Measurements from ENCODE around the gene ATP5IF1. TPM values are rescaled to one million over a fixed set of nuclear protein-coding genes. Genes with fewer than 3 reads are reported as not detected.

ATP5IF1 gene
- total and polyA plus RNA-seq, 9 of the 15 experiments (the other 6 are each of a cell fraction or from before 2014, with no cell fraction given), result 292 to 1,422 (median 388) TPM

DNA sequence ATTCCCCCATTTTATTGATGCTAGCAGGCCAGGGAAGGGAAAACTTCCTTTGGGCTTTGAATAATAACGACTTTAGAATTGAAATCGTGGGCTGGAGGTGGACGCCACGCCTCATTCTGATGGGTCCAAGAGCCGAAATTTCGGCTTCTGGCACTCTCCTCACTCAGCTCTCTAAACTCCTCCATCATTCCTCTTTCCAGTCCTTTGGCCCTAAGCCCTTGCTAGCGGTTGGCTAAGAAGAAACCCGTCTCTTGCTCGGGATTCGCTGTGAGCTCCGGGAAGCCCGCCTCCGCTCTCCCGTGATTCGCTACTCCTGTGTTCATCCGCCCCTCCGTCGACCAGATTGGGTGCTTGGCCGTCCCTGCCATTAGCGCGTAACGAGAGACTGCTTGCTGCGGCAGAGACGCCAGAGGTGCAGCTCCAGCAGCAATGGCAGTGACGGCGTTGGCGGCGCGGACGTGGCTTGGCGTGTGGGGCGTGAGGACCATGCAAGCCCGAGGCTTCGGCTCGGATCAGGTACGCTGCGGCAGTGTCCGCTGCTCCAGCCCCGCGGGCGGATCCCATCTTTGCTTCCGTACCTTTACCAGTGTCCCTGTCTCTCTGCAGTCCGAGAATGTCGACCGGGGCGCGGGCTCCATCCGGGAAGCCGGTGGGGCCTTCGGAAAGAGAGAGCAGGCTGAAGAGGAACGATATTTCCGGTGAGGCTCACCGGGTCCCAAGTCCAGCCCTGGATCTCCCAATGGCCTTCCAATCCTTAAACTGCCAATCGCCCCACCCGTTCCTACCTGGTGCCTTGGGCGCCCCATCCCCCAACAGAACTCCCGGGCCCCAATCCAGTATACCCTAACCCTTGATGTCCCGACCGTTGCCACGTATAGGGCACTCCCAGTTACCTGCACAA lies at the start of gene ATP5IF1 (continued):
- TF ChIP-seq, protein P1, sequence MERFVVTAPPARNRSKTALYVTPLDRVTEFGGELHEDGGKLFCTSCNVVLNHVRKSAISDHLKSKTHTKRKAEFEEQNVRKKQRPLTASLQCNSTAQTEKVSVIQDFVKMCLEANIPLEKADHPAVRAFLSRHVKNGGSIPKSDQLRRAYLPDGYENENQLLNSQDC (CRISPR knock-in tag; IDR thresholded peaks at IDR 0.05), result 0 out of 2 replicates have a peak, but pooled peaks have one; percentile 13
- TF ChIP-seq PRPF4 (IDR thresholded peaks at IDR 0.05; ENCODE audit: insufficient read depth, low read depth, low read length, poor library complexity, severe bottlenecking), result no peak
- no peak for TF ChIP-seq ZNF699 (CRISPR knock-in tag; IDR thresholded peaks at IDR 0.05; ENCODE audit: insufficient replicate concordance)
- TF ChIP-seq BRD4 (IDR thresholded peaks at IDR 0.05), result no peak
- no peak for TF ChIP-seq RFX5 (IDR thresholded peaks at IDR 0.05; ENCODE audit: low read depth, low read length)
- no peak for TF ChIP-seq ZNF347 (CRISPR knock-in tag; IDR thresholded peaks at IDR 0.05; ENCODE audit: low read depth)
- no peak for TF ChIP-seq DACH1 (IDR thresholded peaks at IDR 0.05; ENCODE audit: partially characterized antibody)
- TF ChIP-seq TCFL5 (CRISPR knock-in tag; conservative IDR thresholded peaks at IDR 0.05), result no peak
- TF ChIP-seq, protein P2, sequence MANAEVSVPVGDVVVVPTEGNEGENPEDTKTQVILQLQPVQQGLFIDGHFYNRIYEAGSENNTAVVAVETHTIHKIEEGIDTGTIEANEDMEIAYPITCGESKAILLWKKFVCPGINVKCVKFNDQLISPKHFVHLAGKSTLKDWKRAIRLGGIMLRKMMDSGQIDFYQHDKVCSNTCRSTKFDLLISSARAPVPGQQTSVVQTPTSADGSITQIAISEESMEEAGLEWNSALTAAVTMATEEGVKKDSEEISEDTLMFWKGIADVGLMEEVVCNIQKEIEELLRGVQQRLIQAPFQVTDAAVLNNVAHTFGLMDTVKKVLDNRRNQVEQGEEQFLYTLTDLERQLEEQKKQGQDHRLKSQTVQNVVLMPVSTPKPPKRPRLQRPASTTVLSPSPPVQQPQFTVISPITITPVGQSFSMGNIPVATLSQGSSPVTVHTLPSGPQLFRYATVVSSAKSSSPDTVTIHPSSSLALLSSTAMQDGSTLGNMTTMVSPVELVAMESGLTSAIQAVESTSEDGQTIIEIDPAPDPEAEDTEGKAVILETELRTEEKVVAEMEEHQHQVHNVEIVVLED (CRISPR knock-in tag; IDR thresholded peaks at IDR 0.05), result peak; percentile 15; the same call in 1 of the 2 replicates
- no peak for TF ChIP-seq MCM5 (IDR thresholded peaks at IDR 0.05; ENCODE audit: low read depth)
- no peak for TF ChIP-seq RBM15 (IDR thresholded peaks at IDR 0.05; ENCODE audit: insufficient read depth, low read length)
- peak; percentile 95 for TF ChIP-seq LCOR (CRISPR knock-in tag; IDR thresholded peaks at IDR 0.05)
- TF ChIP-seq, protein P3, sequence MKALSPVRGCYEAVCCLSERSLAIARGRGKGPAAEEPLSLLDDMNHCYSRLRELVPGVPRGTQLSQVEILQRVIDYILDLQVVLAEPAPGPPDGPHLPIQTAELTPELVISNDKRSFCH (CRISPR knock-in tag; IDR thresholded peaks at IDR 0.05), result no peak
- TF ChIP-seq, protein P3 (tag; IDR thresholded peaks at IDR 0.05), result no peak
- no peak for TF ChIP-seq ZNF589 (CRISPR knock-in tag; IDR thresholded peaks at IDR 0.05; ENCODE audit: low read depth)
- TF ChIP-seq PTRF (tag; IDR thresholded peaks at IDR 0.05), result no peak
- TF ChIP-seq, protein P4, sequence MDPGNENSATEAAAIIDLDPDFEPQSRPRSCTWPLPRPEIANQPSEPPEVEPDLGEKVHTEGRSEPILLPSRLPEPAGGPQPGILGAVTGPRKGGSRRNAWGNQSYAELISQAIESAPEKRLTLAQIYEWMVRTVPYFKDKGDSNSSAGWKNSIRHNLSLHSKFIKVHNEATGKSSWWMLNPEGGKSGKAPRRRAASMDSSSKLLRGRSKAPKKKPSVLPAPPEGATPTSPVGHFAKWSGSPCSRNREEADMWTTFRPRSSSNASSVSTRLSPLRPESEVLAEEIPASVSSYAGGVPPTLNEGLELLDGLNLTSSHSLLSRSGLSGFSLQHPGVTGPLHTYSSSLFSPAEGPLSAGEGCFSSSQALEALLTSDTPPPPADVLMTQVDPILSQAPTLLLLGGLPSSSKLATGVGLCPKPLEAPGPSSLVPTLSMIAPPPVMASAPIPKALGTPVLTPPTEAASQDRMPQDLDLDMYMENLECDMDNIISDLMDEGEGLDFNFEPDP (CRISPR knock-in tag; IDR thresholded peaks at IDR 0.05), result no peak
- no peak for TF ChIP-seq KLF10 (CRISPR knock-in tag; IDR thresholded peaks at IDR 0.05)
- no peak for TF ChIP-seq ZNF124 (CRISPR knock-in tag; IDR thresholded peaks at IDR 0.05)
- peak; percentile 98 for TF ChIP-seq SUPT5H (IDR thresholded peaks at IDR 0.05)
- TF ChIP-seq, protein P5, sequence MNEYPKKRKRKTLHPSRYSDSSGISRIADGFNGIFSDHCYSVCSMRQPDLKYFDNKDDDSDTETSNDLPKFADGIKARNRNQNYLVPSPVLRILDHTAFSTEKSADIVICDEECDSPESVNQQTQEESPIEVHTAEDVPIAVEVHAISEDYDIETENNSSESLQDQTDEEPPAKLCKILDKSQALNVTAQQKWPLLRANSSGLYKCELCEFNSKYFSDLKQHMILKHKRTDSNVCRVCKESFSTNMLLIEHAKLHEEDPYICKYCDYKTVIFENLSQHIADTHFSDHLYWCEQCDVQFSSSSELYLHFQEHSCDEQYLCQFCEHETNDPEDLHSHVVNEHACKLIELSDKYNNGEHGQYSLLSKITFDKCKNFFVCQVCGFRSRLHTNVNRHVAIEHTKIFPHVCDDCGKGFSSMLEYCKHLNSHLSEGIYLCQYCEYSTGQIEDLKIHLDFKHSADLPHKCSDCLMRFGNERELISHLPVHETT (CRISPR knock-in tag; conservative IDR thresholded peaks at IDR 0.05 in 1 of 2, IDR thresholded peaks at IDR 0.05 in 1 of 2), result no peak
- no peak for TF ChIP-seq ZNF583 (CRISPR knock-in tag; IDR thresholded peaks at IDR 0.05)
- peak; percentile 90 for TF ChIP-seq POLR2H (tag; IDR thresholded peaks at IDR 0.05; ENCODE audit: low read depth)
- peak; percentile 46; the same call in 1 of the 2 replicates for TF ChIP-seq SIN3B (IDR thresholded peaks at IDR 0.05; ENCODE audit: low read depth)

Measured in K562 (cell line).